ENCODE results near the gene NRIP2.

- no peak for TF ChIP-seq ZNF592 (IDR thresholded peaks at IDR 0.05)
- no peak for TF ChIP-seq CTCF (IDR thresholded peaks at IDR 0.05 in 2 of 3, conservative IDR thresholded peaks at IDR 0.05 in 1 of 3; ENCODE audit: control insufficient read depth in 2 of 3, extremely low read depth in 1 of 3, insufficient read depth in 1 of 3, low read depth in 3 of 3, low read length in 3 of 3)
- TF ChIP-seq SKIL (IDR thresholded peaks at IDR 0.05; ENCODE audit: low read depth, poor library complexity, severe bottlenecking), result no peak
- no peak for TF ChIP-seq POLR2A (IDR thresholded peaks at IDR 0.05; ENCODE audit: low read depth, low read length)
- TF ChIP-seq MYC (IDR thresholded peaks at IDR 0.05; ENCODE audit: insufficient read depth, insufficient read length, insufficient replicate concordance, low read length, severe bottlenecking), result no peak
- no peak for TF ChIP-seq ZBTB11 (CRISPR knock-in tag; IDR thresholded peaks at IDR 0.05)
- no peak for TF ChIP-seq YY1 (IDR thresholded peaks at IDR 0.05; ENCODE audit: low read depth, low read length)
- no peak for TF ChIP-seq ELK1 (IDR thresholded peaks at IDR 0.05; ENCODE audit: low read depth, low read length)
- TF ChIP-seq DPF2 (IDR thresholded peaks at IDR 0.05), result no peak
Measured at GRCh38 chr12:2832550-2833127, 2.2 kb downstream of the NRIP2 start.
